Neural progenitor cell (in vitro differentiated cells): Measurements from ENCODE around the gene ACY1. TPM values are rescaled to one million over a fixed set of nuclear protein-coding genes. Genes with fewer than 3 reads are reported as not detected.

Experiments used
- DNase-seq: peaks from one replicate; pipeline ENCODE4 v3.0.0-alpha.2; 2016; ENCODE audit warnings: low spot score
- H2AFZ ChIP-seq: fragments of 200-600 bp; sonication (generic); replicated peaks from 2 replicates; pipeline ENCODE4 v1.6.1; 2016; ENCODE audit warnings: antibody characterized with exemption
- H3F3A ChIP-seq: fragments of 200-600 bp; sonication (generic); 2 replicates; pipeline ENCODE4 v1.6.1; 2016; ENCODE audit warnings: antibody characterized with exemption, low read depth
- H3K27ac ChIP-seq: fragments of 200-600 bp; sonication (generic); 2 replicates; pipeline ENCODE4 v1.5.1; 2016; ENCODE audit warnings: mild to moderate bottlenecking
- H3K27me3 ChIP-seq: fragments of 200-600 bp; sonication (generic); 2 replicates; pipeline ENCODE4 v1.6.1; 2016; ENCODE audit warnings: mild to moderate bottlenecking, moderate library complexity
- H3K36me3 ChIP-seq: fragments of 200-600 bp; sonication (generic); 2 replicates; pipeline ENCODE4 v1.5.1; 2016
- H3K4me1 ChIP-seq: fragments of 200-600 bp; sonication (generic); 2 replicates; pipeline ENCODE4 v1.6.1; 2016; ENCODE audit warnings: mixed run types
- H3K4me2 ChIP-seq: fragments of 200-600 bp; sonication (generic); 2 replicates; pipeline ENCODE4 v1.6.1; 2016
- H3K4me3 ChIP-seq: fragments of 200-600 bp; sonication (generic); 2 replicates; pipeline ENCODE4 v1.5.1; 2016
- H3K79me2 ChIP-seq: fragments of 200-600 bp; sonication (generic); 2 replicates; pipeline ENCODE4 v1.6.1; 2016; ENCODE audit warnings: low read depth
- H3K9ac ChIP-seq: fragments of 200-600 bp; sonication (generic); 2 replicates; pipeline ENCODE4 v1.6.1; 2016
- H3K9me3 ChIP-seq: fragments of 200-600 bp; sonication (generic); 2 replicates; pipeline ENCODE4 v1.5.1; 2016; ENCODE audit warnings: low read depth
- H4K20me1 ChIP-seq: fragments of 200-600 bp; sonication (generic); 2 replicates; pipeline ENCODE4 v1.6.1; 2016; ENCODE audit warnings: low read depth
- H3K27ac Mint-ChIP-seq: 3 replicates; pipeline ENCODE4 v1.8.0; 2021; ENCODE audit warnings: mixed read lengths
- H3K27me3 Mint-ChIP-seq: 2 replicates; pipeline ENCODE4 v1.8.0; 2022; ENCODE audit warnings: low read depth, mild to moderate bottlenecking, inconsistent platforms, moderate library complexity, mixed read lengths; ENCODE audit not compliant: insufficient read depth
- H3K36me3 Mint-ChIP-seq: 3 replicates; pipeline ENCODE4 v1.8.0; 2021; ENCODE audit warnings: mixed read lengths
- H3K4me1 Mint-ChIP-seq: 3 replicates; pipeline ENCODE4 v1.8.0; 2021; ENCODE audit warnings: mixed read lengths
- H3K4me3 Mint-ChIP-seq: 3 replicates; pipeline ENCODE4 v1.8.0; 2021; ENCODE audit warnings: mild to moderate bottlenecking, moderate library complexity, mixed read lengths
- H3K9me3 Mint-ChIP-seq: 3 replicates; pipeline ENCODE4 v1.8.0; 2020; ENCODE audit warnings: mixed read lengths
- EZH2 ChIP-seq: fragments of 200-600 bp; sonication (generic); IDR thresholded peaks from 2 replicates; pipeline ENCODE4 v1.6.1; 2017; ENCODE audit warnings: antibody characterized with exemption, mild to moderate bottlenecking, moderate library complexity
- EZH2phosphoT487 ChIP-seq: fragments of 200-600 bp; sonication (generic); IDR thresholded peaks from 2 replicates; pipeline ENCODE4 v1.6.1; 2017; ENCODE audit warnings: antibody characterized with exemption
- total RNA-seq: library from RNA; depleted of rRNA; stranded (reverse); fragments of >200 nt; gene quantifications from 2 replicates; pipeline ENCODE4 v1.2.3, GENCODE V29; 2015; ENCODE audit warnings: low replicate concordance
- TF ChIP-seq, protein P1 (sequence below): fragments of 200-600 bp; sonication (generic); IDR thresholded peaks from 2 replicates; pipeline ENCODE4 v1.5.1; 2017; ENCODE audit warnings: antibody characterized with exemption, mild to moderate bottlenecking

ACY1 gene
- total RNA-seq, 1 donor from 2014 or later: 17.3 TPM

GRCh38 chr3:51954105-51954504 is 29.2 kb upstream of the ACY1 start:
- H3K4me3 Mint-ChIP-seq: no peak overlapping the region
- Histone ChIP-seq H2AFZ (no peak overlapping the region), H3F3A (peaks cover 21% of the 10 kb centered on the region), H3K27me3 (peaks cover 77% of the 10 kb centered on the region), H3K36me3 (no peaks in the 10 kb centered on the region), H3K4me1 (peaks cover 13% of the 10 kb centered on the region), H3K27ac (no peak overlapping the region), H3K4me2 (no peak overlapping the region), H3K9ac (no peak overlapping the region), H3K4me3 (no peak overlapping the region), H3K9me3 (no peaks in the 10 kb centered on the region), H4K20me1 (peaks cover 17% of the 10 kb centered on the region), H3K79me2 (no peaks in the 10 kb centered on the region)
- H3K27ac Mint-ChIP-seq: no peak overlapping the region
- no peaks in the 10 kb centered on the region for H3K9me3 Mint-ChIP-seq
- H3K36me3 Mint-ChIP-seq: peaks cover 3% of the 10 kb centered on the region
- peaks cover 4% of the 10 kb centered on the region for H3K27me3 Mint-ChIP-seq
- TF ChIP-seq EZH2phosphoT487 (no peak), EZH2 (no peak)
- TF ChIP-seq, protein P1, sequence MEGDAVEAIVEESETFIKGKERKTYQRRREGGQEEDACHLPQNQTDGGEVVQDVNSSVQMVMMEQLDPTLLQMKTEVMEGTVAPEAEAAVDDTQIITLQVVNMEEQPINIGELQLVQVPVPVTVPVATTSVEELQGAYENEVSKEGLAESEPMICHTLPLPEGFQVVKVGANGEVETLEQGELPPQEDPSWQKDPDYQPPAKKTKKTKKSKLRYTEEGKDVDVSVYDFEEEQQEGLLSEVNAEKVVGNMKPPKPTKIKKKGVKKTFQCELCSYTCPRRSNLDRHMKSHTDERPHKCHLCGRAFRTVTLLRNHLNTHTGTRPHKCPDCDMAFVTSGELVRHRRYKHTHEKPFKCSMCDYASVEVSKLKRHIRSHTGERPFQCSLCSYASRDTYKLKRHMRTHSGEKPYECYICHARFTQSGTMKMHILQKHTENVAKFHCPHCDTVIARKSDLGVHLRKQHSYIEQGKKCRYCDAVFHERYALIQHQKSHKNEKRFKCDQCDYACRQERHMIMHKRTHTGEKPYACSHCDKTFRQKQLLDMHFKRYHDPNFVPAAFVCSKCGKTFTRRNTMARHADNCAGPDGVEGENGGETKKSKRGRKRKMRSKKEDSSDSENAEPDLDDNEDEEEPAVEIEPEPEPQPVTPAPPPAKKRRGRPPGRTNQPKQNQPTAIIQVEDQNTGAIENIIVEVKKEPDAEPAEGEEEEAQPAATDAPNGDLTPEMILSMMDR: no peak
- H3K4me1 Mint-ChIP-seq: peaks cover 10% of the 10 kb centered on the region
- no peak for DNase-seq

DNA sequence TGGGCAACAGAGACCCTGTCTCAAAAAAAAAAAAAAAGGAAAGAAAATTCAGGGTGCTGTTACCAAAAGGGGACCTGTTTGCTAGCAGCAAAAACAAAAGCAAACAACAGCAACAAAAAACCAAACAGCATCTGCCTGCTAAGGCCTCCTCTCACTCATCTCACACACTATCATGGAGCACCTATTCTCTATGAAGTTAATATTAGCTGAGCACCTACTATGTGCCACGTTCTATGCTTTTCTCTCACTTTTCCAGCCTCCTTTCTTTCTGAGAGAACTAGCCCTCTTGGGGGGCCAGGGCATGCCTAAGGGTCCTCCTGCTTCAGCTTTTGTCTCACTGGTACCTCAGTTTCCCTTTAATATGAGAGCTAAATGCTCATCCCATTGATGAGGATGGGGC is 28.6 kb upstream of the ACY1 start:
- Mint-ChIP-seq H3K9me3 (no peaks in the 10 kb centered on the region), H3K4me3 (no peak overlapping the region), H3K36me3 (peaks cover 3% of the 10 kb centered on the region), H3K27ac (no peak overlapping the region), H3K27me3 (peaks cover 4% of the 10 kb centered on the region), H3K4me1 (peaks cover 10% of the 10 kb centered on the region)
- TF ChIP-seq, protein P1: no peak
- no peak for TF ChIP-seq EZH2
- no peak for TF ChIP-seq EZH2phosphoT487
- Histone ChIP-seq H2AFZ (no peak overlapping the region), H3F3A (peaks cover 21% of the 10 kb centered on the region), H4K20me1 (peaks cover 17% of the 10 kb centered on the region), H3K27ac (no peak overlapping the region), H3K79me2 (no peaks in the 10 kb centered on the region), H3K9ac (no peak overlapping the region), H3K9me3 (no peaks in the 10 kb centered on the region), H3K27me3 (peaks cover 73% of the 10 kb centered on the region), H3K4me3 (no peak overlapping the region), H3K36me3 (no peaks in the 10 kb centered on the region), H3K4me2 (no peak overlapping the region), H3K4me1 (peaks cover 13% of the 10 kb centered on the region)
- no peak for DNase-seq

DNA sequence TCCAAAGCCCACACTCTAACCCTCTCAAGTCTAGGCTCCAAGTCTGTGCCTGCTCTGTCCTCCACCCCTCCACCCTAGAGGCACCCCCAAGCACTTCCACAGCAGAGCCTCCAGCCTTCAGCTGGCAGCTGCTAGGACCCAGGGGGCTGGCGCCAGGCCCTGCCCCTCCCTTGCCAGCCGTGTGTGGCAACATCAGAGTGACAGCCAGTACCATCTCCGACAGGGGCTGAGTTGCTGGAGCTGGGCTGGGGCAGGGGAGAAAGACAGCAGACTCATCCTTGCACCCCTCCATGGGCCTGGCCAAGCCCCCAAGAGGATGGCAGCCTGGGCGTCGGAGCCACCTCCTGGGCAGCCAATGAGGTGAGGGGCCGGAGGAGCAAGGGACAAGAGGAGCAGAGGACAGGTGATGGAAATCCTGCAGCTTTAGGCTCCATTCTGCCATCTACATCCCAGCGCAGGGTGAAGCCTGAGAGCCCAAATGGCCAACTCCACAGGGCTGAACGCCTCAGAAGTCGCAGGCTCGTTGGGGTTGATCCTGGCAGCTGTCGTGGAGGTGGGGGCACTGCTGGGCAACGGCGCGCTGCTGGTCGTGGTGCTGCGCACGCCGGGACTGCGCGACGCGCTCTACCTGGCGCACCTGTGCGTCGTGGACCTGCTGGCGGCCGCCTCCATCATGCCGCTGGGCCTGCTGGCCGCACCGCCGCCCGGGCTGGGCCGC is 28.0 kb upstream of the ACY1 start, which contains the start of gene GPR62:
Gene GPR62, plus strand, starts transcription at position 207 of the 718 bp plus-strand sequence. Its CDS starts 272 bp downstream, at position 479.
- H3K4me3 ChIP-seq: peak within 1 kb of the TSS; percentile 46
- H3K9me3 ChIP-seq: no peaks in the 10 kb centered on the region
- H3K9ac ChIP-seq: no peak within 1 kb of the TSS
- Mint-ChIP-seq H3K36me3 (peaks cover 3% of the 10 kb centered on the region), H3K27ac (no peak within 1 kb of the TSS), H3K27me3 (peaks cover 4% of the 10 kb centered on the region), H3K9me3 (no peaks in the 10 kb centered on the region), H3K4me3 (no peak within 1 kb of the TSS), H3K4me1 (peaks cover 10% of the 10 kb centered on the region)
- H3K79me2 ChIP-seq: no peaks in the 10 kb centered on the region
- peaks cover 21% of the 10 kb centered on the region for H4K20me1 ChIP-seq
- H3K4me2 ChIP-seq: peak within 1 kb of the TSS; percentile 85
- peaks cover 13% of the 10 kb centered on the region for H3K4me1 ChIP-seq
- peak within 1 kb of the TSS; percentile 75 for H2AFZ ChIP-seq
- peaks cover 67% of the 10 kb centered on the region for H3K27me3 ChIP-seq
- H3K36me3 ChIP-seq: no peaks in the 10 kb centered on the region
- H3F3A ChIP-seq: peaks cover 21% of the 10 kb centered on the region
- no peak for DNase-seq
- H3K27ac ChIP-seq: no peak within 1 kb of the TSS
- TF ChIP-seq, protein P1: no peak
- TF ChIP-seq EZH2phosphoT487: peak; percentile 37
